Suprapubic skin (tissue), 4 donors: ENCODE measurements around the gene DEDD2. TPM values are rescaled to one million over a fixed set of nuclear protein-coding genes. Genes with fewer than 3 reads are reported as not detected.

Experiments used
- DNase-seq, 2 donors: peaks; one replicate each; pipeline ENCODE4 v3.0.0-alpha.2; 2019; ENCODE audit warnings: low spot score in 2 of 2
- H3K27ac ChIP-seq: fragments of 200-600 bp; sonication (generic); one replicate; pipeline ENCODE4 v1.5.1; 2019
- H3K27me3 ChIP-seq: fragments of 200-600 bp; sonication (generic); one replicate; pipeline ENCODE4 v1.5.1; 2019
- H3K36me3 ChIP-seq: fragments of 200-600 bp; sonication (generic); one replicate; pipeline ENCODE4 v1.5.1; 2019
- H3K4me1 ChIP-seq: fragments of 200-600 bp; sonication (generic); one replicate; pipeline ENCODE4 v1.5.1; 2019
- H3K4me3 ChIP-seq: fragments of 200-600 bp; sonication (generic); one replicate; pipeline ENCODE4 v1.5.1; 2019; ENCODE audit warnings: mild to moderate bottlenecking
- H3K9me3 ChIP-seq: fragments of 200-600 bp; sonication (generic); one replicate; pipeline ENCODE4 v1.5.1; 2019
- EP300 ChIP-seq: sonication (generic); formaldehyde crosslinking; IDR thresholded peaks from one replicate; pipeline ENCODE4 v1.6.1; 2017; ENCODE audit warnings: antibody characterized with exemption
- POLR2A ChIP-seq, 2 donors: fragments of 450-650 bp; IDR thresholded peaks; one replicate each; pipeline ENCODE4 v1.6.1; 2017; ENCODE audit warnings: antibody characterized with exemption in 2 of 2, mild to moderate bottlenecking in 2 of 2, moderate library complexity in 2 of 2
- POLR2AphosphoS5 ChIP-seq, 3 donors: sonication (generic); formaldehyde crosslinking; IDR thresholded peaks; one replicate each; pipeline ENCODE4 v1.6.1; 2017; ENCODE audit warnings: antibody characterized with exemption in 3 of 3
- WGBS: methylation state at CpG from one replicate; pipeline ENCODE4 v1.1.5; 2018; 5-methylcytosine and 5-hydroxymethylcytosine counted together
- total RNA-seq, 4 donors: library from RNA; depleted of rRNA; stranded (reverse); fragments of >200 nt; gene quantifications; one replicate each; pipeline ENCODE4 v1.1.0, GENCODE V29; 2016
- TF ChIP-seq, protein P1 (sequence below), 2 donors: fragments of 200-600 bp in 1 of 2; fragments of 450-650 bp in 1 of 2; sonication (generic) in 1 of 2; IDR thresholded peaks; one replicate each; pipeline ENCODE4 v1.5.1; 2016 to 2019; ENCODE audit warnings: antibody characterized with exemption in 2 of 2, mild to moderate bottlenecking in 1 of 2, moderate library complexity in 1 of 2

Gene DEDD2
- total RNA-seq, 4 donors from 2014 or later = 51.3 to 78.9 (median 65.6) TPM

DNA sequence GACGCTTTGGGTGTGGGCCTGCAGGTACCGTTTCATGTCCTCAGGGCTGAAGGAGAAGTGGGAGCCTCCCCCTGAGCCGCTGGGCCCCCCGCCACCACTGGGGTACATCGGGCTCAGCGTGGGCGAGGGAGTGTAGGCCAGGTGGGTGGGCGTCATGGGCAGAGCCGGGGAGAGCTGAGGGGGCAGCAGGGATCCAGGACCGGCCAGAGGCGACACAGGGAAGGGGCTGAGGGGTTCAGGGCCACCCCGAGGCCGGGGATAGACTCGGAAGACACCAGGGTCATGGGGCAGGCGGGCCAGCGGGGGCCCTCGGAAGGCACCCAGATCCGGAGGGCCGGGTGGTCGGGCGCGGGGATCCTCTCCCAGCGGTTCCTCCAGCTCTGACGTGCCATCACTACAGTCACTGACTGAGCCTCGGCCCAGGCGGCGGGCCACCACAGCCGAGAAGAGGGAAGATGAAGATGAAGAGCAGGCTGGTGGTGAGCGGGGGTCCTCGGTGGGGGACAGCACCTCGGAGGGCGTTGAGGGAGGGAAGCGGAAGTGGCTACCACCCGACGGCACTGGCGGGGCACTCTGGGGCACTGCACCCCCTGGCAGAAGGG, 31.8 kb upstream of the DEDD2 start:
- H3K27ac ChIP-seq = peak overlapping the region; percentile 97
- H3K36me3 ChIP-seq = peaks cover 16% of the 10 kb centered on the region
- TF ChIP-seq, protein P1, sequence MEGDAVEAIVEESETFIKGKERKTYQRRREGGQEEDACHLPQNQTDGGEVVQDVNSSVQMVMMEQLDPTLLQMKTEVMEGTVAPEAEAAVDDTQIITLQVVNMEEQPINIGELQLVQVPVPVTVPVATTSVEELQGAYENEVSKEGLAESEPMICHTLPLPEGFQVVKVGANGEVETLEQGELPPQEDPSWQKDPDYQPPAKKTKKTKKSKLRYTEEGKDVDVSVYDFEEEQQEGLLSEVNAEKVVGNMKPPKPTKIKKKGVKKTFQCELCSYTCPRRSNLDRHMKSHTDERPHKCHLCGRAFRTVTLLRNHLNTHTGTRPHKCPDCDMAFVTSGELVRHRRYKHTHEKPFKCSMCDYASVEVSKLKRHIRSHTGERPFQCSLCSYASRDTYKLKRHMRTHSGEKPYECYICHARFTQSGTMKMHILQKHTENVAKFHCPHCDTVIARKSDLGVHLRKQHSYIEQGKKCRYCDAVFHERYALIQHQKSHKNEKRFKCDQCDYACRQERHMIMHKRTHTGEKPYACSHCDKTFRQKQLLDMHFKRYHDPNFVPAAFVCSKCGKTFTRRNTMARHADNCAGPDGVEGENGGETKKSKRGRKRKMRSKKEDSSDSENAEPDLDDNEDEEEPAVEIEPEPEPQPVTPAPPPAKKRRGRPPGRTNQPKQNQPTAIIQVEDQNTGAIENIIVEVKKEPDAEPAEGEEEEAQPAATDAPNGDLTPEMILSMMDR (IDR thresholded peaks at IDR 0.05) = no peak
- TF ChIP-seq EP300 (no peak), POLR2A (IDR thresholded peaks at IDR 0.05) (no peak), POLR2AphosphoS5 (IDR thresholded peaks at IDR 0.05) (no peak)
- whole genome bisulfite sequencing = 78% methylated on average over 25 of the region's 36 CpGs
- H3K27me3 ChIP-seq = no peaks in the 10 kb centered on the region
- DNase-seq = peak in 1 of 2 donors; percentile 71
- H3K4me3 ChIP-seq = no peak overlapping the region
- H3K9me3 ChIP-seq = no peaks in the 10 kb centered on the region
- H3K4me1 ChIP-seq = peaks cover 92% of the 10 kb centered on the region

DNA sequence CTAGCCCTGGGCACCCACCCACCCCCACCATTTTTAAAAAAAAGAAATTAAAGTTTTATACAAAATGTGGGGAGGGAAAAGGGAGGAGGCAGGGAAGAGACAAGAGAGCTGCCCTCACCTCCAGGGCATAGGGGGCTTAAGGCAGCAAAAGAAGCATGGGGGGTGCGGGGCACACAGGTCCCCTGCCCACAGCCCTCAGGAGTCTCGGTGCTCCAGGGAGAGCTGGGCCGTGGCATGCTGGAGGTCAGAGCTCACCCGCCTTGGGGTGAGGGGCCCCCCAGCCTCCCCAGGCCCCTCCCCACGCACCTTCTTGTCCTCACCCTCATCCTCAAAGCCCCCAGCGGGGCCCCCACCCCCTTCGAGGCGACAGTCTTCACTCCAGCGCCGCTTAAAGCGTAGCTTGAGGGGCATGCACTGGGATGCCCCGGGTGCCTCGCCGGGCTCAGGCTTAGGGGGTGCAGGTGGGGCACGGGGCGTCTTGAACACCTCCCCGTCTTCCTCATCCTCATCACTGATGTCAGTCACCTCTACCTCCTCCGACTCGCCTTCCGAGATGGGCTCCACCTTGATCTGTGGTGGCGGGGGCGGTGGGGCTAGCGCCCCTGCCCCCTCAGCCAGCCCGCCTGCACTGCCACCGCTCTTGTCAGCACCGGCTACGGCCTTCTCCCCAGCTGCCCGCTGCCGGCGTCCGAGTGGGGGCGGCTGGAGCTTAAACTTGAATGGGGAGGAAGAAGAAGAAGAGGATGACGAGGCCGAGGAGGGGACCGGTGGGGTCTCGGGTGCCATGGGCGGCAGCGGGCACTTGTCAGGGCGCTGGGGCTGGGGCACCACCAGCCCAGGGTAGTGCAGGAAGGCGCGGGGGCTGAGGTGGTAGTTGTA, 31.0 kb upstream of the DEDD2 start:
- no peaks in the 10 kb centered on the region for H3K9me3 ChIP-seq
- TF ChIP-seq POLR2A (IDR thresholded peaks at IDR 0.05) (no peak), POLR2AphosphoS5 (IDR thresholded peaks at IDR 0.05) (no peak), EP300 (no peak)
- TF ChIP-seq, protein P1 (IDR thresholded peaks at IDR 0.05) = no peak
- H3K4me1 ChIP-seq = peaks cover 98% of the 10 kb centered on the region
- peaks cover 16% of the 10 kb centered on the region for H3K36me3 ChIP-seq
- no peak overlapping the region for H3K4me3 ChIP-seq
- peak overlapping the region; percentile 47 for H3K27ac ChIP-seq
- no peak for DNase-seq
- H3K27me3 ChIP-seq = no peaks in the 10 kb centered on the region
- 83% methylated on average over 34 of the region's 41 CpGs for WGBS

DNA sequence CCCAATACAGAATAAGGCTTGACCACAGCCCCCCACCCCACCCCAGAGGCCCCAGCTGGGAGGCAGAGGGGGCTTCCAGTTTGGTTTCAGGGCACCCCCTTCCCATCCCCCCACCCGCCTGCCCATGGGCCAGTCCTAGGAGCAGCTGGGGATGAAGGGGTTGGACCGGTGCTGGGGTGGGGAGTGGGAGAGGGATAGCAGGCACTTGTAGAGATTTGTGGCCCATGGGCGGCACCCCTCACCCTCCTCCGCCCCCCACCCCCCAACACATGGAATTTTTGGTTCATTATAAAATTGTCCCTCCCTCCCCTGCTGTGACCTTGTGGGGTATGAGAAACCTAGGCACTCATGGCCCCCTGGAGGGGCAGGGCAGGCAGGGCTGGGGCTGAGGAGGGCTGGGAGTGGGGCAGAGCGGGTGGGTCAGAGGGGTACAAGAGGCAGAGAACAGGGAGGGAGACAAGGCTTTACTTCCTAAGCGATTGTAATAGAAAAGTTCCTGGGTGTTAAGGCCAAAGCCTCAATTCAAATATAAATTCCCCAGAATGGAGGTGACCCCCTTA, 30.2 kb upstream of the DEDD2 start:
- no peak for DNase-seq
- Histone ChIP-seq H3K27me3 (no peaks in the 10 kb centered on the region), H3K4me3 (no peak overlapping the region), H3K9me3 (no peaks in the 10 kb centered on the region), H3K27ac (peak overlapping the region; percentile 47), H3K36me3 (peaks cover 16% of the 10 kb centered on the region), H3K4me1 (peaks cover 92% of the 10 kb centered on the region)
- TF ChIP-seq POLR2AphosphoS5 (IDR thresholded peaks at IDR 0.05) = no peak
- TF ChIP-seq EP300 = no peak
- TF ChIP-seq, protein P1 (IDR thresholded peaks at IDR 0.05) = no peak
- TF ChIP-seq POLR2A (IDR thresholded peaks at IDR 0.05) = no peak
- WGBS = 79% methylated on average over 6 of the region's 6 CpGs

DNA sequence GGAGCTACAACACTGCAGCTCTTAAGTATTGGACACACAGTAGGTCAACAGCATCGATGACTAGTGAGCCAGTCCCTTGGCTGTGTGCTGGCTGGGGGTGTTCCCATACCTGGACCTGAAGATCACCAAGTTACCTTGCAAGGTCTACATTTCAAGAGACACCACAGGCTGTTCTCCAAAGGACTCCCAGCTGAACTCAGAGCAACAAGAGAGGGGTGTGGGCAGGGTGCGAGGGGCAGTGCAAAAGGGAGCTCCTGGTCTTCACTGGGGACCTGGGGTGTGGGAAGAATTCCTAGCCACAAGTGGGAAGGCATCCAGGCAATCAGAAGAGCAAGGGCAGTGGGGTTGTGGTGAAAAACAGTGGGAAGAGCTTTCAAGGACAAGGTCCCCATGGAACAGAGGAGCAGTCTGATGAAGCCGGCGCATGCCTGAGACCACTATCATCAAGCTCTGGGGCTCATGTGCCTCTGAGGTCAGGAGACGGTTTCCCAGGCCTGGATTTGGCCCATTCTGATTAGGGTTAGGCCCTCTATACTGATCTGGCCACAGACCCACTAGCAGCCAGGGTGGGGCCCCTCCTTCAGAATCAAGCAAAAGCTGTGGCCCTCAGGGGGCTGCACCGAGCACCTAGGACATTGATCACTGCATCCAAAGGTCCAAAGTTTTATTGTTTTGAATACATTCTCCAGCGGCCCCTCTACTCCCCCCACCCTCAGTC, 29.6 kb upstream of the DEDD2 start:
- Histone ChIP-seq H3K4me3 (no peak overlapping the region), H3K27me3 (no peaks in the 10 kb centered on the region), H3K27ac (peak overlapping the region; percentile 7), H3K4me1 (peaks cover 86% of the 10 kb centered on the region), H3K36me3 (peaks cover 16% of the 10 kb centered on the region), H3K9me3 (no peaks in the 10 kb centered on the region)
- DNase-seq = no peak
- TF ChIP-seq POLR2A (IDR thresholded peaks at IDR 0.05) = no peak
- WGBS = 58% methylated on average over 7 of the region's 7 CpGs

DNA sequence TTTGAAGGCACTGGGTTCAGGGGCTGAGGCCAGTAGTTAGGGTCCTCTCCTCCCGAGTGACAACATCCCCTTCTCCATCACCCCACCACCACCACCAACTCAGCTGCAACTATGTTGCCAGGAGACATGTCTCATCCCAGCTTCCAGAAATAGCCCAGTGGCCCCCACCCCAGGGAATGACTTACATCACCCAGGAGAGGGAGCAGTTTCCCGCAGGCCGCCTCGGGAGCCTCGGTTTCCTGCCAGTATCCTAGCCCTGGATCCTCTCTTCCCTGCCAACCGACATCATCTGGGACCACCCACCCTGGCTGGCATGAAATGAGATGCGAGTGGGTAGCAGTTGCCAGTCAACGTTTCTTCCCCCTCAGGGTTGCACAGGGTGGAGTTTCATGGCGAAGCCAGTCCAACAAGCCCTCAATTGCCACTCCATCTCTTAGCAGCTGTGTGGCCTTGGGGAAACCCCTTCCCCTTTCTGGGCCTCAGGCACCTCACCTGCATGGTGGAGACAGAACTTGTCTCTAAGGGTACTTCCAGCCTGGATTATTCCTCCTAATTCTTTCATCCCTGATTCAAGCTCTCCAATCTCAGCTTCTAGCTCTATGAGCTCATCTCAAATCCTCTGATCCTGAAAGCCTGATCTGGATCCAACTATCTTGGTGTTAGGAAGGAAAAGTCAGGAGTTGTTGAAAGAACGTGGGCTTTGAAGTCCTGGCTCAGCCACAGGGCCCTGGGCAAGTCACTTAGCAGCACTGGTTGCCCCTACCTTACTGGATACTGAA, 28.9 kb upstream of the DEDD2 start:
- H3K9me3 ChIP-seq = no peaks in the 10 kb centered on the region
- DNase-seq = peak; percentile 91 to 92
- TF ChIP-seq, protein P1 (IDR thresholded peaks at IDR 0.05) = peak; percentile 53 to 74
- TF ChIP-seq POLR2AphosphoS5 (IDR thresholded peaks at IDR 0.05) = no peak
- no peak for TF ChIP-seq POLR2A (IDR thresholded peaks at IDR 0.05)
- TF ChIP-seq EP300 = no peak
- no peak overlapping the region for H3K4me3 ChIP-seq
- H3K27me3 ChIP-seq = no peaks in the 10 kb centered on the region
- peaks cover 16% of the 10 kb centered on the region for H3K36me3 ChIP-seq
- peaks cover 84% of the 10 kb centered on the region for H3K4me1 ChIP-seq
- WGBS = 8% methylated on average over 10 of the region's 10 CpGs
- peak overlapping the region; percentile 7 for H3K27ac ChIP-seq
